ENCODE results near the gene HCFC2.
"Not testable (repeated sequence)": the region's sequence is repeated elsewhere in the genome, so short reads cannot be mapped to it uniquely, and the experiment has no call there.

Gene HCFC2

GRCh38 chr12:104064031-104064841 lies at the start of gene HCFC2:
TSS of gene HCFC2 (plus strand) at chr12:104064531. CDS start at chr12:104064561, 30 bp downstream.
- peaks cover 30% of the 10 kb centered on the region for H3K79me2 ChIP-seq (ENCODE audit: insufficient read depth, low read length)
- no peaks in the 10 kb centered on the region for H3K36me3 ChIP-seq (ENCODE audit: insufficient read depth, low read length)
- H2AFZ ChIP-seq (ENCODE audit: low read length) = peak within 1 kb of the TSS; percentile 96
- TF ChIP-seq, protein P1, sequence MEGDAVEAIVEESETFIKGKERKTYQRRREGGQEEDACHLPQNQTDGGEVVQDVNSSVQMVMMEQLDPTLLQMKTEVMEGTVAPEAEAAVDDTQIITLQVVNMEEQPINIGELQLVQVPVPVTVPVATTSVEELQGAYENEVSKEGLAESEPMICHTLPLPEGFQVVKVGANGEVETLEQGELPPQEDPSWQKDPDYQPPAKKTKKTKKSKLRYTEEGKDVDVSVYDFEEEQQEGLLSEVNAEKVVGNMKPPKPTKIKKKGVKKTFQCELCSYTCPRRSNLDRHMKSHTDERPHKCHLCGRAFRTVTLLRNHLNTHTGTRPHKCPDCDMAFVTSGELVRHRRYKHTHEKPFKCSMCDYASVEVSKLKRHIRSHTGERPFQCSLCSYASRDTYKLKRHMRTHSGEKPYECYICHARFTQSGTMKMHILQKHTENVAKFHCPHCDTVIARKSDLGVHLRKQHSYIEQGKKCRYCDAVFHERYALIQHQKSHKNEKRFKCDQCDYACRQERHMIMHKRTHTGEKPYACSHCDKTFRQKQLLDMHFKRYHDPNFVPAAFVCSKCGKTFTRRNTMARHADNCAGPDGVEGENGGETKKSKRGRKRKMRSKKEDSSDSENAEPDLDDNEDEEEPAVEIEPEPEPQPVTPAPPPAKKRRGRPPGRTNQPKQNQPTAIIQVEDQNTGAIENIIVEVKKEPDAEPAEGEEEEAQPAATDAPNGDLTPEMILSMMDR (conservative IDR thresholded peaks at IDR 0.05; ENCODE audit: low read length) = no peak
- TF ChIP-seq EZH2phosphoT487 (IDR thresholded peaks at IDR 0.05; ENCODE audit: borderline replicate concordance) = no peak
- H3F3A ChIP-seq (ENCODE audit: low read depth) = no peaks in the 10 kb centered on the region
- peaks cover 18% of the 10 kb centered on the region for H3K4me1 ChIP-seq (ENCODE audit: insufficient read depth, low read length, poor library complexity, severe bottlenecking)
- peaks cover 19% of the 10 kb centered on the region for H4K20me1 ChIP-seq (ENCODE audit: insufficient read depth, low read length, poor library complexity, severe bottlenecking)
- peak within 1 kb of the TSS; percentile 82 for H3K4me3 ChIP-seq (ENCODE audit: low read length, poor library complexity, severe bottlenecking)
- peak within 1 kb of the TSS; percentile 70 for H3K9ac ChIP-seq (ENCODE audit: low read depth, low read length, poor library complexity, severe bottlenecking)
- H3K27me3 ChIP-seq (ENCODE audit: insufficient read depth, low read length, poor library complexity, severe bottlenecking) = no peaks in the 10 kb centered on the region
- no peaks in the 10 kb centered on the region for H3K9me3 ChIP-seq (ENCODE audit: insufficient read depth, low read depth, low read length)
- H3K9me2 ChIP-seq (replicated peaks; ENCODE audit: low read depth, low read length) = no peaks in the 10 kb centered on the region
- H3K4me2 ChIP-seq (ENCODE audit: low read depth, low read length, poor library complexity, severe bottlenecking) = peak within 1 kb of the TSS; percentile 81

GRCh38 chr12:104021862-104022261 lies 42.5 kb upstream of the HCFC2 start:
- H3K36me3 ChIP-seq (ENCODE audit: insufficient read depth, low read length); H3K9me3 ChIP-seq (ENCODE audit: insufficient read depth, low read depth, low read length); H3K4me2 ChIP-seq (ENCODE audit: low read depth, low read length, poor library complexity, severe bottlenecking); H3K9ac ChIP-seq (ENCODE audit: low read depth, low read length, poor library complexity, severe bottlenecking); H2AFZ ChIP-seq (ENCODE audit: low read length); H3K4me3 ChIP-seq (ENCODE audit: low read length, poor library complexity, severe bottlenecking); H3K9me2 ChIP-seq (replicated peaks; ENCODE audit: low read depth, low read length); H3F3A ChIP-seq (ENCODE audit: low read depth); H4K20me1 ChIP-seq (ENCODE audit: insufficient read depth, low read length, poor library complexity, severe bottlenecking); H3K27me3 ChIP-seq (ENCODE audit: insufficient read depth, low read length, poor library complexity, severe bottlenecking); H3K79me2 ChIP-seq (ENCODE audit: insufficient read depth, low read length); H3K4me1 ChIP-seq (ENCODE audit: insufficient read depth, low read length, poor library complexity, severe bottlenecking): not testable (repeated sequence)

GRCh38 chr12:104022786-104023185 lies 41.5 kb upstream of the HCFC2 start:
- no peaks in the 10 kb centered on the region for H3F3A ChIP-seq (ENCODE audit: low read depth)
- TF ChIP-seq EZH2phosphoT487 (IDR thresholded peaks at IDR 0.05; ENCODE audit: borderline replicate concordance) = no peak
- TF ChIP-seq, protein P1 (conservative IDR thresholded peaks at IDR 0.05; ENCODE audit: low read length) = no peak
- H2AFZ ChIP-seq (ENCODE audit: low read length) = no peak overlapping the region
- H3K27me3 ChIP-seq (ENCODE audit: insufficient read depth, low read length, poor library complexity, severe bottlenecking) = no peaks in the 10 kb centered on the region
- H3K36me3 ChIP-seq (ENCODE audit: insufficient read depth, low read length) = no peaks in the 10 kb centered on the region
- H3K4me2 ChIP-seq (ENCODE audit: low read depth, low read length, poor library complexity, severe bottlenecking) = no peak overlapping the region
- H3K4me1 ChIP-seq (ENCODE audit: insufficient read depth, low read length, poor library complexity, severe bottlenecking) = peaks cover 8% of the 10 kb centered on the region
- no peak overlapping the region for H3K4me3 ChIP-seq (ENCODE audit: low read length, poor library complexity, severe bottlenecking)
- H4K20me1 ChIP-seq (ENCODE audit: insufficient read depth, low read length, poor library complexity, severe bottlenecking) = no peaks in the 10 kb centered on the region
- no peaks in the 10 kb centered on the region for H3K79me2 ChIP-seq (ENCODE audit: insufficient read depth, low read length)
- H3K9ac ChIP-seq (ENCODE audit: low read depth, low read length, poor library complexity, severe bottlenecking) = no peak overlapping the region
- H3K9me3 ChIP-seq (ENCODE audit: insufficient read depth, low read depth, low read length) = no peaks in the 10 kb centered on the region
- no peaks in the 10 kb centered on the region for H3K9me2 ChIP-seq (replicated peaks; ENCODE audit: low read depth, low read length)

- Histone ChIP-seq H3K9me2 (replicated peaks; ENCODE audit: low read depth, low read length) (no peaks in the 10 kb centered on the region), H3K4me2 (ENCODE audit: low read depth, low read length, poor library complexity, severe bottlenecking) (no peak overlapping the region), H3F3A (ENCODE audit: low read depth) (no peaks in the 10 kb centered on the region), H4K20me1 (ENCODE audit: insufficient read depth, low read length, poor library complexity, severe bottlenecking) (no peaks in the 10 kb centered on the region), H3K27me3 (ENCODE audit: insufficient read depth, low read length, poor library complexity, severe bottlenecking) (no peaks in the 10 kb centered on the region), H3K4me1 (ENCODE audit: insufficient read depth, low read length, poor library complexity, severe bottlenecking) (peaks cover 13% of the 10 kb centered on the region), H3K9ac (ENCODE audit: low read depth, low read length, poor library complexity, severe bottlenecking) (no peak overlapping the region), H3K79me2 (ENCODE audit: insufficient read depth, low read length) (no peaks in the 10 kb centered on the region), H3K4me3 (ENCODE audit: low read length, poor library complexity, severe bottlenecking) (no peak overlapping the region), H3K36me3 (ENCODE audit: insufficient read depth, low read length) (no peaks in the 10 kb centered on the region), H2AFZ (ENCODE audit: low read length) (no peak overlapping the region), H3K9me3 (ENCODE audit: insufficient read depth, low read depth, low read length) (no peaks in the 10 kb centered on the region)
- TF ChIP-seq EZH2phosphoT487 (IDR thresholded peaks at IDR 0.05; ENCODE audit: borderline replicate concordance) = no peak
These were observed 40.6 kb upstream of the HCFC2 start for GRCh38 chr12:104023710-104024109.

Data from Loucy (cell line).